NCI-H82 treated with DMSO at 0.1 percent for 48 hours (cell line): ENCODE data around the gene MTNR1A.

Source experiments
- DNase-seq: peaks from one replicate; lab custom pipeline; 2025; ENCODE audit not compliant: unreplicated experiment; lab: John Stamatoyannopoulos, UW

Gene MTNR1A

GRCh38 chr4:186554914-186555827 lies at the start of gene MTNR1A:
TSS of gene MTNR1A (minus strand) at chr4:186555567. CDS start at chr4:186555365, 202 bp downstream.
- no peak for DNase-seq

- DNase-seq: no peak
These were observed 48.9 kb upstream of the MTNR1A start for GRCh38 chr4:186604124-186604807.

GRCh38 chr4:186602978-186603377 lies 47.6 kb upstream of the MTNR1A start:
- no peak for DNase-seq

GRCh38 chr4:186599483-186599882 lies 44.1 kb upstream of the MTNR1A start:
- no peak for DNase-seq

- no peak for DNase-seq
These were observed 43.3 kb upstream of the MTNR1A start for GRCh38 chr4:186598686-186599085.

- DNase-seq: no peak
These were observed 41.6 kb upstream of the MTNR1A start for GRCh38 chr4:186596850-186597390.

- no peak for DNase-seq
These were observed 41.0 kb upstream of the MTNR1A start for GRCh38 chr4:186596346-186596745.

GRCh38 chr4:186593587-186593973 lies 38.2 kb upstream of the MTNR1A start:
- no peak for DNase-seq

- DNase-seq: no peak
These were observed 37.7 kb upstream of the MTNR1A start for GRCh38 chr4:186592966-186593586.

GRCh38 chr4:186592445-186592844 lies 37.1 kb upstream of the MTNR1A start:
- DNase-seq: no peak

GRCh38 chr4:186591651-186592050 lies 36.3 kb upstream of the MTNR1A start:
- no peak for DNase-seq

- DNase-seq: no peak
These were observed 33.1 kb upstream of the MTNR1A start for GRCh38 chr4:186588503-186588902.

GRCh38 chr4:186587416-186588018 lies 32.1 kb upstream of the MTNR1A start:
- no peak for DNase-seq

GRCh38 chr4:186586205-186586604 lies 30.8 kb upstream of the MTNR1A start:
- DNase-seq: no peak

GRCh38 chr4:186584912-186585311 lies 29.5 kb upstream of the MTNR1A start:
- DNase-seq: no peak

GRCh38 chr4:186581421-186581820 lies 26.1 kb upstream of the MTNR1A start:
- DNase-seq: no peak

- DNase-seq: no peak
These were observed 25.3 kb upstream of the MTNR1A start for GRCh38 chr4:186580669-186581068.

- DNase-seq: no peak
These were observed 15.0 kb upstream of the MTNR1A start for GRCh38 chr4:186570193-186570996.

GRCh38 chr4:186569533-186570192 lies 14.3 kb upstream of the MTNR1A start:
- no peak for DNase-seq

- DNase-seq: no peak
These were observed 10.7 kb upstream of the MTNR1A start for GRCh38 chr4:186566068-186566467.
